ENCODE measurements around the gene MAG.

The MAG gene

DNA sequence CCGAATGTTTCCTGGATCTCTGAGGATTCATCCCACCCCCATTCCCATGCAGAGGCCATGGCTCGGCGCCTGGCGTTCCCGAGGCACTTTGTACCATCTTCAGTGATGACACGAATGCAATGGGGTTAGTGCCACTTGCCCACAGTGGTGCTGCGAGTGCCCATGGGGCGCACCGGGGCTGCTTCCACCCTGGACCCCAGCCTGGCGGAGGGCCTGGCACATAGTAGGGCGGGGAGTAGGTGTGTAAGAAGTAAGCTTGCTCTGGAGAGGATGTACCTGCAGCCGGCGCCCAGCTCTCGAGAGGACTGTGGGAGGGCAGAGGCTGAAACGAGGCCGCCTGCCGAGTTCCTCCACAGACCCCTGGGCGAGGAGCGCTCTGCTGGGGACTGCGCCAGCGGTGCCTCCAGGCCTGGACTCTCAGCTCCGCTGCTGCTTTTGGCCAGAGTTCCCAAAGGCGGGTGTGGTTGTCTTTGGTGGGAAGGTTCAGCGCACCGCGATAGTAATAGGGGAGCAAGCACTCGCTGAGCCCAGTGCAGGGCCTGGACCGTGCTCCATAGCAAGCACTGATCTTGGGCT is 15.2 kb upstream of the MAG start:
- H3K36me3 ChIP-seq (replicated peaks; ENCODE audit: low read depth, low read length), result peaks cover 57% of the 10 kb centered on the region
- no peak overlapping the region for H3K9ac ChIP-seq (ENCODE audit: low read length)

GRCh38 chr19:35278578-35279284 is 13.2 kb upstream of the MAG start:
- Histone ChIP-seq H3K4me2 (ENCODE audit: low read length) (no peak overlapping the region), H4K20me1 (ENCODE audit: insufficient read depth, low read length) (no peaks in the 10 kb centered on the region), H3K9ac (ENCODE audit: low read length) (no peak overlapping the region), H3K4me1 (ENCODE audit: low read length) (peaks cover 19% of the 10 kb centered on the region), H3K27me3 (ENCODE audit: low read depth, low read length) (peaks cover 14% of the 10 kb centered on the region; the same call in 1 of the 2 replicates), H3K9me3 (ENCODE audit: insufficient read depth, low read length) (no peaks in the 10 kb centered on the region), H2AFZ (ENCODE audit: low read depth, low read length) (no peak overlapping the region), H3K36me3 (replicated peaks; ENCODE audit: low read depth, low read length) (peaks cover 40% of the 10 kb centered on the region), H3K27ac (ENCODE audit: low read length) (no peak overlapping the region), H3K4me3 (ENCODE audit: low read length) (no peak overlapping the region), H3K79me2 (ENCODE audit: low read length) (no peaks in the 10 kb centered on the region)
- no peak for TF ChIP-seq CTCF (IDR thresholded peaks at IDR 0.05; ENCODE audit: low read depth, low read length)
- no peak for TF ChIP-seq EZH2phosphoT487 (IDR thresholded peaks at IDR 0.05; ENCODE audit: low read depth)

More for the DNA sequence above, 15.2 kb upstream of the MAG start:
- TF ChIP-seq EZH2phosphoT487 (IDR thresholded peaks at IDR 0.05; ENCODE audit: low read depth) (no peak), CTCF (IDR thresholded peaks at IDR 0.05; ENCODE audit: low read depth, low read length) (no peak)
- Histone ChIP-seq H3K9me3 (ENCODE audit: insufficient read depth, low read length) (no peaks in the 10 kb centered on the region), H2AFZ (ENCODE audit: low read depth, low read length) (no peak overlapping the region), H3K4me1 (ENCODE audit: low read length) (peaks cover 30% of the 10 kb centered on the region), H4K20me1 (ENCODE audit: insufficient read depth, low read length) (no peaks in the 10 kb centered on the region), H3K27me3 (ENCODE audit: low read depth, low read length) (no peaks in the 10 kb centered on the region), H3K4me3 (ENCODE audit: low read length) (no peak overlapping the region), H3K79me2 (ENCODE audit: low read length) (no peaks in the 10 kb centered on the region), H3K4me2 (ENCODE audit: low read length) (no peak overlapping the region), H3K27ac (ENCODE audit: low read length) (no peak overlapping the region)

- Histone ChIP-seq H3K27me3 (ENCODE audit: low read depth, low read length) (peaks cover 14% of the 10 kb centered on the region; the same call in 1 of the 2 replicates), H3K4me2 (ENCODE audit: low read length) (no peak overlapping the region), H3K4me1 (ENCODE audit: low read length) (peaks cover 13% of the 10 kb centered on the region), H2AFZ (ENCODE audit: low read depth, low read length) (no peak overlapping the region), H3K36me3 (replicated peaks; ENCODE audit: low read depth, low read length) (peaks cover 33% of the 10 kb centered on the region), H4K20me1 (ENCODE audit: insufficient read depth, low read length) (no peaks in the 10 kb centered on the region), H3K79me2 (ENCODE audit: low read length) (no peaks in the 10 kb centered on the region), H3K4me3 (ENCODE audit: low read length) (no peak overlapping the region), H3K27ac (ENCODE audit: low read length) (no peak overlapping the region), H3K9me3 (ENCODE audit: insufficient read depth, low read length) (no peaks in the 10 kb centered on the region), H3K9ac (ENCODE audit: low read length) (no peak overlapping the region)
- no peak for TF ChIP-seq CTCF (IDR thresholded peaks at IDR 0.05; ENCODE audit: low read depth, low read length)
- no peak for TF ChIP-seq EZH2phosphoT487 (IDR thresholded peaks at IDR 0.05; ENCODE audit: low read depth)
Observed at GRCh38 chr19:35279374-35279773, 12.6 kb upstream of the MAG start.

DNA sequence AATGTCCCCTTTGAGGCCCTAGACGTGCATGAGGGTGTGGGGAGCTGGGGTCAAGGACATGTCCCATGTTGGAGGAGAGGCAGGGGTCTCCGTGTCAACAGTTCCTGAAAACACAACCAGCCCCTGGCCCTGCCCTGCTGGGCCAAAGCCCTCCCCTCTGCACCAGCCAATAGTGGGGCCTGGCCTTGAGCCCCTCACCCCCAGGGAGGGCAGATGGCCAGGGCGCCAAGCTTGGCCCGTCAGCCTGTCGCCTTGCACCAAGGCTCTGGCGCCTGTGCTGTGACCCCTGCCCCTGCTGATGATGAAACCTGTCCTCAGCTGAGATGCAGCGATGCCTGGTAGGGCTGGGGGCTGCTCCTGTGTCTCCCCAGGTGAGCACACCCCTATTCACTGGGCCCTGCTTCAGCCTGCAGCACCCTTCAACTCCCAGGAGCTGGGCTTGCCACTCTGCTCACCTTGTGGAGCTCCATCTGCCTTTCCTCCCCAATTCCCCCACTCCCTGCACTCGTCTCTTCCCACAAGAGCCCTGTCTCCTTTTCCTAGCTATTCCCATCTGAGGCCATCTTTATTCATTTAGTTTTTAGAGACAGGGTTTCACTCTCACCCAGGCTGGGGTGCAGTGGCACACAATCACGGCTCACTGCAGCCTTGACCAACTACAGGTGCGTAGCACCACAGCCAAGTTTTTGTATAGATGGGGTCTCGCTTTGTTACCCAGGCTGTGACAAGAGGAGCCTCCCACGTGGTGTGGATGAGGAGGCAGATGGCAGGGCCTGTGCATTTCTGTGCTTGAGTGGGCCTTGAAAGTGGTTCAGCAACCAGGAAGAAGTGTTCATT is 11.8 kb upstream of the MAG start:
- H3K4me2 ChIP-seq (ENCODE audit: low read length), result no peak overlapping the region
- no peaks in the 10 kb centered on the region for H4K20me1 ChIP-seq (ENCODE audit: insufficient read depth, low read length)
- H3K36me3 ChIP-seq (replicated peaks; ENCODE audit: low read depth, low read length), result peaks cover 30% of the 10 kb centered on the region
- no peak overlapping the region for H3K27ac ChIP-seq (ENCODE audit: low read length)
- no peaks in the 10 kb centered on the region for H3K9me3 ChIP-seq (ENCODE audit: insufficient read depth, low read length)
- no peak overlapping the region for H2AFZ ChIP-seq (ENCODE audit: low read depth, low read length)
- H3K4me1 ChIP-seq (ENCODE audit: low read length), result peaks cover 13% of the 10 kb centered on the region
- no peak overlapping the region for H3K4me3 ChIP-seq (ENCODE audit: low read length)
- peaks cover 19% of the 10 kb centered on the region; the same call in 1 of the 2 replicates for H3K27me3 ChIP-seq (ENCODE audit: low read depth, low read length)
- TF ChIP-seq EZH2phosphoT487 (IDR thresholded peaks at IDR 0.05; ENCODE audit: low read depth), result no peak
- no peaks in the 10 kb centered on the region for H3K79me2 ChIP-seq (ENCODE audit: low read length)
- H3K9ac ChIP-seq (ENCODE audit: low read length), result no peak overlapping the region

Data from OCI-LY3 (cell line).